Muscle of leg (tissue), 11 donors: ENCODE measurements around the gene MVK. TPM values are rescaled to one million over a fixed set of nuclear protein-coding genes. Genes with fewer than 3 reads are reported as not detected.
"Not testable (repeated sequence)": the region's sequence is repeated elsewhere in the genome, so short reads cannot be mapped to it uniquely, and the experiment has no call there.

Experiments used
- DNase-seq: peaks from one replicate; pipeline ENCODE4 v3.0.0; 2013
- H3K27ac ChIP-seq: one replicate; pipeline ENCODE4 v1.5.1; 2013; ENCODE audit warnings: mild to moderate bottlenecking, low read length, control low read depth
- H3K27me3 ChIP-seq: one replicate; pipeline ENCODE4 v1.6.1; 2013; ENCODE audit warnings: low read length; ENCODE audit not compliant: control insufficient read depth, insufficient read depth
- H3K36me3 ChIP-seq: one replicate; pipeline ENCODE4 v1.6.1; 2013; ENCODE audit warnings: low read length; ENCODE audit not compliant: control insufficient read depth, insufficient read depth
- H3K4me1 ChIP-seq: one replicate; pipeline ENCODE4 v1.6.1; 2013; ENCODE audit warnings: low read length; ENCODE audit not compliant: control insufficient read depth, insufficient read depth
- H3K4me3 ChIP-seq: one replicate; pipeline ENCODE4 v1.5.1; 2013; ENCODE audit warnings: low read length, control low read depth
- H3K9me3 ChIP-seq: replicated peaks from 2 replicates; pipeline ENCODE4 v1.6.1; 2013; ENCODE audit warnings: low read depth, low read length; ENCODE audit not compliant: control insufficient read depth
- WGBS: methylation state at CpG from one replicate; pipeline ENCODE4 v1.1.5; 2013; ENCODE audit warnings: missing lambda C conversion rate; ENCODE audit not compliant: insufficient coverage; 5-methylcytosine and 5-hydroxymethylcytosine counted together
- polyA plus RNA-seq, 8 donors: library from polyadenylated mRNA; unstranded; fragments of 120-200 nt; gene quantifications; one replicate each; pipeline versions ENCODE4 v1.2.1 to v1.2.3, GENCODE V29; 2013; ENCODE audit warnings: inconsistent platforms in 1 of 8, low replicate concordance in 1 of 8; ENCODE audit not compliant: insufficient read length in 8 of 8, insufficient read depth in 1 of 8
- total RNA-seq: library from RNA; stranded (reverse); fragments of 120-200 nt; gene quantifications from one replicate; pipeline ENCODE4 v1.2.4, GENCODE V29; 2013

The MVK gene
- total and polyA plus RNA-seq, 9 donors = 12.6 to 18.4 (median 16.5) TPM

- Histone ChIP-seq H3K4me1 (peaks cover 30% of the 10 kb centered on the region), H3K36me3 (peaks cover 34% of the 10 kb centered on the region), H3K4me3 (no peak overlapping the region), H3K9me3 (no peaks in the 10 kb centered on the region), H3K27me3 (no peaks in the 10 kb centered on the region), H3K27ac (no peak overlapping the region)
- WGBS = 81% methylated on average over 21 of the region's 24 CpGs
- DNase-seq = no peak
Measured at GRCh38 chr12:109596418-109597244, 23.0 kb downstream of the MVK start.

- no peaks in the 10 kb centered on the region for H3K27me3 ChIP-seq
- H3K9me3 ChIP-seq = no peaks in the 10 kb centered on the region
- no peak overlapping the region for H3K27ac ChIP-seq
- peaks cover 25% of the 10 kb centered on the region for H3K4me1 ChIP-seq
- 17% methylated on average over 7 of the region's 11 CpGs for WGBS
- DNase-seq = no peak
- peaks cover 34% of the 10 kb centered on the region for H3K36me3 ChIP-seq
- H3K4me3 ChIP-seq = no peak overlapping the region
Measured at GRCh38 chr12:109597414-109597794, 23.8 kb downstream of the MVK start.

DNA sequence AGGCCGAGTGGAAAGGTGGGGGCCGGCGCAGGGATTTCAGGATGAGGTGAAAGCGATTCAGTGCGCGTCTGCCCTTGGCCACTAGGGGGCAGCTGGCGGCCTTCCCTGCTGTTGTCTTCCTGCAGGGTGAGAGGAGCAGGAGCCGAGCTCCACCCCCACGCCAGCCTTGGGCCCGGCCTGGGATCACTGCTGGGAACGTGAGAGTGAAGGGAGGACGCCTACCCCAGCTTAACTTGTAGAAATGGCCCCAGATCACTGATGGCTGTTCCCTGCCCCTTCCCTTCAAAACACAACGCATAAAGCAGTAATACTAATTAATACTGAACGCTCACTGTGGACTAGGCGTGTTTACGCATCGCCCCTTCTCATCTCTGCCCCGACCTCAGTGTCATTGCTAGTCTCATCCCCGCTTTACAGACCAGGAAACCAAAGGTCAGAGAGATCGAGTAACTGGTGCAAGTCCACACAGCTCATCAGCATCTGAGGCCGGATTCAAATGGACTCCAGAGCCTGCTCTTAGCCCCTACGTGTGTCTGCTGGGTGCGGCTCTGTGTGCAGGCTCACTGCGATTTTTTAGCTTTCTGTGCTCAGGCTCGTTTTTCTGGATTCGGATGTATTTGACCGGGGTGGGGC lies 24.3 kb downstream of the MVK start:
- Histone ChIP-seq H3K4me1 (peaks cover 25% of the 10 kb centered on the region), H3K36me3 (peaks cover 29% of the 10 kb centered on the region), H3K27me3 (no peaks in the 10 kb centered on the region), H3K9me3 (no peaks in the 10 kb centered on the region), H3K27ac (no peak overlapping the region), H3K4me3 (no peak overlapping the region)
- DNase-seq = peak; percentile 92
- 39% methylated on average over 26 of the region's 27 CpGs for WGBS

DNA sequence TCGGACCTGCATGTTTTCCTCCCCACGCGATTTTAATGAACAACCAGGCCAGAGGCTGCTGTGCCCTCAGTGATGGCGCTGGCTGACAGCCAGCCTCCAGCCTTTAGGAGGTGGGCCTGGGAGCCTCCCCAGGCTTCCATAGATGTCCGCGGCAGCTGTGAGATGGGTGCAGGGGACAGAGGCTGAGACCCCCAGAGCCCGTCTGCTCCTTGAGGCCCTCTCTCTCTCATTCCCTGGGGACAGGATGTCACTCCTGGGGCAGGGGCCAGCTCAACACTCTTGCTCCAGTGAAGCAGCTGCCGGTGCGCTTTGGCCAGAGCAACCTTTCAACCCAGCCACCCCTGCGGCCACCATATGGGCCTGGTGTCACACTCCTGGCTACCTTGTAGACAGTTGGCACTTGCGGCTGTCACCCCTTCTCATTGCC lies 24.8 kb downstream of the MVK start:
- H3K27ac ChIP-seq = no peak overlapping the region
- no peak overlapping the region for H3K4me3 ChIP-seq
- peaks cover 21% of the 10 kb centered on the region for H3K4me1 ChIP-seq
- H3K9me3 ChIP-seq = no peaks in the 10 kb centered on the region
- no peaks in the 10 kb centered on the region for H3K27me3 ChIP-seq
- H3K36me3 ChIP-seq = peaks cover 26% of the 10 kb centered on the region
- DNase-seq = peak; percentile 18
- WGBS = 75% methylated on average over 8 of the region's 11 CpGs

DNA sequence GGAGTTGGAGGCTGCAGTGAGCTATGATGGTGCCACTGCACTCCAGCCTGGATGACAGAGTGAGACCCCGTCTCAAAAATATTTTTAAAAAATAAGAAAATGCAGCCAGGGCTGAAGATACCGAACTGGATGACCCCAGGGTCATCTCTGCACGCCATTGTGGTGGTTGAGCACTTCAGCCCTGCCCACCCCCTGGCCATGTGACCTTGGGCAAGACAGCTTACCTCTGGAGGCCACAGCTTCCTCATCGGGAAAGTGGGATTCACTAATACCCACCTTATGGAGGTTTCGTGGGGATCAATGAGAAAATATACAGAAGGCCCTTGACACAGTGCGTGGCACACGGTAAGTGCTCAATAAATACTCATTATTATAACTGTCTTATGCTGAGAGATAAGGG lies 25.5 kb downstream of the MVK start:
- 73% methylated on average over 2 of the region's 7 CpGs for WGBS
- Histone ChIP-seq H3K27me3 (no peaks in the 10 kb centered on the region), H3K36me3 (peaks cover 24% of the 10 kb centered on the region), H3K4me1 (peaks cover 20% of the 10 kb centered on the region), H3K9me3 (no peaks in the 10 kb centered on the region), H3K27ac (no peak overlapping the region), H3K4me3 (no peak overlapping the region)
- no peak for DNase-seq

GRCh38 chr12:109600481-109600880 lies 26.9 kb downstream of the MVK start:
- 82% methylated on average over 1 of the region's 2 CpGs for WGBS

GRCh38 chr12:109600995-109601394 lies 27.4 kb downstream of the MVK start:
- H3K36me3 ChIP-seq = peaks cover 8% of the 10 kb centered on the region
- 70% methylated on average over 5 of the region's 8 CpGs for WGBS
- H3K9me3 ChIP-seq = no peaks in the 10 kb centered on the region
- peaks cover 31% of the 10 kb centered on the region for H3K4me1 ChIP-seq
- no peak for DNase-seq
- H3K27me3 ChIP-seq = no peaks in the 10 kb centered on the region
- H3K4me3 ChIP-seq = no peak overlapping the region
- no peak overlapping the region for H3K27ac ChIP-seq

More at GRCh38 chr12:109600481-109600880, 26.9 kb downstream of the MVK start:
- Histone ChIP-seq H3K27ac (no peak overlapping the region), H3K36me3 (peaks cover 13% of the 10 kb centered on the region), H3K27me3 (no peaks in the 10 kb centered on the region), H3K4me1 (peaks cover 26% of the 10 kb centered on the region), H3K4me3 (no peak overlapping the region), H3K9me3 (no peaks in the 10 kb centered on the region)
- DNase-seq = no peak

DNA sequence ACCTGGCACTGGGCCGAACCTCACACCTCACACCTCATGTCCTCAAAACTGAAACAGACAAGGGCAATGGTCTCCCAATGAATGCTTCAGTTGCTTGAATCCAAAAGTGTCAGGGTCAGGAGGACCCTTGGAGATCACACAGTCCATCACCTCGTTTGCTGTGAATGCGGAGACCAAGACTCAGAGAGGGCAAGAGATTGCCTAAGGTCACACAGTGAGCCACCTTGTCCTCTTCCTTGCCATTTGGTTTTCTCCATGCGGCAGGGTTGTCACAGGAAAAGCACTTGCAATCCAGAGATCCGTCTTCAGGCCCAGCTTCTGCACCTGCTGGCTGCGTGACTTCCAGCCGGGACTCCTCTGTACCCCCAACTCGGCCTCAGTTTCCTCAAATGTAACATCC lies 28.0 kb downstream of the MVK start:
- no peak for DNase-seq

DNA sequence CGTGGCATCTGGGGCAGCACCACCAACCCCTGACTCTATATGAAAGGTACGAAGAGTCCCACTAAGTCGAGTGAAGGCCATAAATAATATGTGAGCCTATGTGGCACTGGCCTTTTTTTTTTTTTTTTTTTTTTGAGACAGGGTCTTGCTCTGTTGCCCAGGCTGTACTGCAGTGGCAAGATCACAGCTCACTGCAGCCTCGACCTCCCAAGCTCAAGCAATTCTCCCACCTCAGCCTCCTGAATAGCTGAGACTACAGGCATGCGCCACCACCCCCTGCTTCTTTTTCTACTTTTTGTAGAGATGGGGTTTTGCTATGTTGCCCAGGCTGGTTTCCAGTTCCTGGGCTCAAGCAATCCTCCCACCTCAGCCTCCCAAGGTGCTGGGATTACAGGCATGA lies 28.5 kb downstream of the MVK start:
- H3K27ac ChIP-seq, H3K27me3 ChIP-seq, H3K9me3 ChIP-seq, DNase-seq, H3K36me3 ChIP-seq, H3K4me3 ChIP-seq: not testable (repeated sequence)
- peaks cover 42% of the 10 kb centered on the region for H3K4me1 ChIP-seq
- no CpG with 5 or more reads among the region's 5 CpGs for WGBS

More for the DNA sequence above, 28.0 kb downstream of the MVK start:
- Histone ChIP-seq H3K4me3 (no peak overlapping the region), H3K9me3 (no peaks in the 10 kb centered on the region), H3K4me1 (peaks cover 37% of the 10 kb centered on the region), H3K27ac (no peak overlapping the region), H3K36me3 (peaks cover 4% of the 10 kb centered on the region), H3K27me3 (no peaks in the 10 kb centered on the region)
- 81% methylated on average over 7 of the region's 8 CpGs for WGBS

DNA sequence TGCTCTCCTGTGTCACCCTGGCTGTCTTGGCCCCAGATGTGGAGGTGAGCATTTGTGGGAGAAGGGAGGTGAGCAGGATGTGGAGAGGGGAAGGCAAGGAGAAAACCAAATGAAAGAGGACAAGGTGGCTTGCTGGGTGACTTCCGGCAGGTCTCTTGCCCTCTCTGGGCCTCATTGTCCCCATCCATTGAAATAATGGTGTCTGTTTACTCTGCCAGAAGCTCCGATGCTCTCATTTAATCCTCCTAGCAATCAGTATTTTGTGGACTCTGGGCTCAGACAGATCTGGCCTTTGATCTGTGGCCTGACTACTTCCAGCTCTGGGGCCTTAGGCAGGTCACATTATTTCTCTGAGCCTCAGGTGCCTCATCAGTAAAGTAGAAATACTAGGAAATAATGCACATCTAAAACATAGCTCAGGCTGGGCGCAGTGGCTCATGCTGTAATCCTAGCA lies 30.6 kb downstream of the MVK start:
- H3K36me3 ChIP-seq = no peaks in the 10 kb centered on the region
- H3K4me3 ChIP-seq = no peak overlapping the region
- DNase-seq = no peak
- H3K27ac ChIP-seq = no peak overlapping the region
- no peaks in the 10 kb centered on the region for H3K9me3 ChIP-seq
- 89% methylated on average over 2 of the region's 3 CpGs for WGBS
- peaks cover 6% of the 10 kb centered on the region for H3K27me3 ChIP-seq
- H3K4me1 ChIP-seq = peaks cover 37% of the 10 kb centered on the region
